Stimulated activated naive CD4-positive, alpha-beta T cell treated with Interleukin-2 at 50 U/mL for 16 hours (primary cell): ENCODE results near the gene CEP170.
"Not testable (repeated sequence)": the region's sequence is repeated elsewhere in the genome, so short reads cannot be mapped to it uniquely, and the experiment has no call there.

ENCODE experiments used
- DNase-seq: peaks from one replicate; lab custom pipeline; 2025; lab: John Stamatoyannopoulos, UW

CEP170 gene

GRCh38 chr1:243233908-243234307 lies 21.2 kb downstream of the CEP170 start:
- DNase-seq: no peak

GRCh38 chr1:243230914-243231313 lies 24.2 kb downstream of the CEP170 start:
- no peak for DNase-seq

GRCh38 chr1:243229526-243229925 lies 25.6 kb downstream of the CEP170 start:
- no peak for DNase-seq

- DNase-seq: no peak
These were observed 27.5 kb downstream of the CEP170 start for GRCh38 chr1:243227622-243228021.

DNA sequence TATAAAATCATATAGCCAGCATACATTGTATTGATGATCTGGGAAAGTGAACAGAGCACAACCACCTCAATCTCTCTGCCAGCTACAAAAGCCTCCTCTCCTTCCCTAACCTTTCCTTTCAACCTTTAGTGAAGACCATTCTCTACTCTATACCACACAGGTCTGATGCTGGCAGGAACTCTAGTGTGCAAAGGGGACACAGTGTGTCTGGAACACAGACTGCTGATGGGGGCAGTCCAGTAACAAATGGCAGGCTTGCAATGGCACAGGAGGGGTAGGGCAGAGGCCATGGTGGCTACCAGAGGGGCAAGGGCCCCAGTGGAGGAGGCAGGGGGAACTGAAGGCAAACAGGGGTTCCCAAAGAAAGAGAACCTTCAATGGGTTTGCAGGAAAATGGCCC lies 37.0 kb downstream of the CEP170 start:
- no peak for DNase-seq

- DNase-seq: no peak
These were observed 37.7 kb downstream of the CEP170 start for GRCh38 chr1:243217349-243217748.

DNA sequence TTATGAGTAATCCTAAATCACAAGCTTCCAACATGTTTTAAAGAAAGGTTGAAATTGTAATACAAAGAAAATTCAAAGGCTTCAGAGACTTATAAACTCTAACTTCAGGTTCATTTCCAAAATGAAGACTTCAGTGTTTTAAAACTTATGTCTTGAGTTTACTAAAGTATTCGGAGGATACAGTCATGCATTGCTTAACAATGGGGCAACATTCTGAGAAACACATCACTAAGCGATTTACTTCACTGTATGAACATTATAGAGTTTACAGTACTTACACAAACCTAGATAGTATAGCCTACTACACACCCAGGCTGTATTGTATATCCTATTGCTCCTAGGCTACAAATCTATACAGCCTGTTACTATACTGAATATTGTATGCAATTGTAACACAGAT lies 38.3 kb downstream of the CEP170 start:
- DNase-seq: no peak

DNA sequence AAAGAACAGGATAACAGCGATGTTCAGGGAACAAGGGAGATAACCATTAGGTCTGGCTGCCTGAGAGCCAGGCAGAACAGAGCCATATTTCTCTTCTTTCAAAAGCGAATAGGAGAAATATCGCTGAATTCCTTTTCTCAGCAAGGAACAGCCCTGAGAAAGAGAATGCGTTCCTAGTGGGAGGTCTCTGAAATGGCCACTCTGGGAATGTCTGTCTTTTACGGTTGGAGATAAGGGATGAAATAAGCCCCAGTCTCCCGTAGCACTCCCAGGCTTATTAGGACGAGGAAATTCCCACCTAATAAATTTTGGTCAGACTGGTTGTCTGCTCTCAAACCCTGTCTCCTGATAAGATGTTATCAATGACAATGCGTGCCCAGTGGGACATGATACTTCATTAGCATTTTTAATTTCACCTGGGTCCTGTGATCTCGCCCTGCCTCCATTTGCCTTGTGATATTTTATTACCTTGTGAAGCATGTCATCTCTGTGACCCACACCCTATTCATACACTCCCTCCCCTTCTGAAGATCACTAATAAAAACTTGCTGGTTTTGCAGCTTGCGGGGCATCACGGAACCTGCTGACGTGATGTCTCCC lies 39.7 kb downstream of the CEP170 start:
- DNase-seq: not testable (repeated sequence)

- no peak for DNase-seq
These were observed 41.9 kb downstream of the CEP170 start for GRCh38 chr1:243213045-243213787.

GRCh38 chr1:243211984-243212383 lies 43.1 kb downstream of the CEP170 start:
- not testable (repeated sequence) for DNase-seq

DNA sequence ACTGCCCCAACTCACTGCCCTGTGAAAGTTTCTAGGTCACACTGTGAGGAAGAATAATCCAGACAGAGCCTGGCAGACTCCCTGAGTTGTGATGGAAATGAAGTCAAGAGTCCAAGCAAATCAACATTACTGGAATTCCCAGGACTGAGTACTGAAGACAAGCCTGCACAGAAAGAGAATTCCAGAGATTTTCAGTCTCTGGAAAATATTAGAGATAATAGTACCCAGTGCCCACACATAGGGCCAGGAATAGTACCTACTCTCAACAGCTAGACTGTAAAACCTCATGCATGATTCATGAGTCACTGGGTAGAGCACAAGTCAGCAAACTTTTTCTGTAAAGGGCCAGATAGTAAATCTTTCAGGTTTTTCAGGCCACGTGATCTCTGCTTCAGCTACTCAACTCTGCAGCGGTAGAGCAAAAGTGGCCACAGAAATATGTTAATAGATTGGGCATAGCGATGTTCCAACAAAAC lies 50.0 kb downstream of the CEP170 start:
- DNase-seq: not testable (repeated sequence)

- not testable (repeated sequence) for DNase-seq
These were observed 50.7 kb downstream of the CEP170 start for GRCh38 chr1:243204336-243204735.

DNA sequence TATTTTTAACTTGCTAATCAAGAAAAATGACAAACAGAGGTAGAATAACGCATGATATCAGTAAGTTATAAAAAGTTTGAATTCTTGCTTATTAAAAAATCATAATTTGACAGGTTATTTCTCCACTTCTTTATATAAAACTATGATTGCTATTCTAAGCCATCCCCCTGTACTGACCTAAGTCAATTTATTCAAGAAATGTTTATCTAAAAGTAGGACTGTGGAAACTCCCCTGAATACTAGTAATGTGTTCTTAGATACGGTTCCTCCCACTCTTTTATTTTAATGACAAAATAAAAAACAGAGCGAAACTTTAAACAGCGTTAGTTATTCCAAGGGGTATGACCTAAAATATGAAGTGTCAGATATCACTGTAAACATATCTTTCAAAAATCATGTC lies 51.9 kb downstream of the CEP170 start:
- DNase-seq: not testable (repeated sequence)

DNA sequence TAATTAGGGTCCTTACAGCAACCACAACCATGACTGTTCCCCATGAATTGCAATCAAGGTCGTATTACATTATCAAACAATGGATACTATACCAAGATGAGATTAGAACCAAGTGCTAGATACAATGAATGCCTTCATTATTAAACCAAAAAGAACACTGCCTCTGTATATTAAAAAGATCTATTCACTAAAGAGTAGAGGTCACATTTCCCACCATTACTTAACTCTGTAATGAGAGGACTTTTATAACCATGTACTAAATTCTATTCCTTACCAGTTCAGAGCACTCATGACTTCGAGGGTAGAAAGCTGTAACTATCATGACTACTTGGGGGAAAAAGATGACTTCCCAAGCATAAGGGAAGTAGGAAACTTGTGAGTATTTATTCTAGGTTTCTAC lies 53.8 kb downstream of the CEP170 start:
- not testable (repeated sequence) for DNase-seq

DNA sequence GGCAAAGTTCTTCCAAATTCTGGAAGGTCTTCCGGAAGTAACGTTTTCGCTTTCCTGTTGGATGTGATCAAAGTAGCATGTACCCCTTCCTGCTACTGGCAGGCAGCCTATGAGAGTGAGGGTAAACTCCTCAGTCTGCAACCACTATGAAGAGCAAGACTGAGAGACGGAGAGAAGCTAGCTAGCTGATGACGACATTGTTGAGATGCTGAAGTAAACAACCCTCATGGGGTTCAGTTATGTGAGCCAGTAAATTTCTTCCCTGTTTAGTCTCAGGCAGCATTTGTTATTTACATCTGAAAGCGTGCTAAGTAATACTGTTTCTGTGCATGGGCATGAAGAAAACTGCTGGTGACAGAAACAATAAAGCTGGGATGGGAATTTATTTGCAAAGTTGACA lies 57.6 kb downstream of the CEP170 start:
- not testable (repeated sequence) for DNase-seq

DNA sequence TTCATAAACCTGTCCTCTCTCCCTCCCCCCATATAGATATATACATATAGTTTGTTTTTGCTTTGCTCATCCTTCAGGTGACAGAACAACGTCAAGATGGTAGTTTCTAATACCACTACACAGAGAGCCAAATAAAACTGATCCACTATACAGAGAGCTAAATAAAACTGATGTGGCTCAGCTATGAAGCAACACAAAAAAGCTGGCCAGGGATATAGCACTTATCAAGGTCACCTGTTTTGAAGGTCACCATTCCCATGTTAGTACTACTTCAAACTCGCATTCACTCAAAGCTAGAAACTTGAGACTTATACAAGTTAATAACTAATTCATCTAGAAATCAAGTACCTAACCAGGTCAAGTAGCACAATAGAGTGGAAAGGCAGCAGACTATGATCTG lies 61.8 kb downstream of the CEP170 start:
- DNase-seq: not testable (repeated sequence)

GRCh38 chr1:243186201-243186995 lies 68.7 kb downstream of the CEP170 start:
- not testable (repeated sequence) for DNase-seq

DNA sequence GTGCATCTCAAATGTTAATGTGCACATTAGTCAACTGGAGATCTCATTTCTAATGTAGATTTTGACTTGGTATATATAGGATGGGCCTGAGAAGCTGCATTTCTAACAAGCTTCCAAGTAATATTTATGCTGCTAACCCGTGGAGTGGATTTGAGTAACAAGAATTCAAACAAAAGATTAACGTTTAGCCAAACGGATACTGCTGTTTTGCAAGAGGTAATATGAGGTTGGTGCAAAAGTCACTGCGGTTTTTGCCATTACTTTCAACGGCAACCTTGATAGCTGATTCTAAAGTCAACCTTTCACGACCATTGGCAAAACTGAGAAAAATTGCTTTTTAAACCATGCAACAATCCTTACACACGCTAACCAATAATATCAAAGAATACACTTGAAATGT lies 70.3 kb downstream of the CEP170 start:
- not testable (repeated sequence) for DNase-seq

DNA sequence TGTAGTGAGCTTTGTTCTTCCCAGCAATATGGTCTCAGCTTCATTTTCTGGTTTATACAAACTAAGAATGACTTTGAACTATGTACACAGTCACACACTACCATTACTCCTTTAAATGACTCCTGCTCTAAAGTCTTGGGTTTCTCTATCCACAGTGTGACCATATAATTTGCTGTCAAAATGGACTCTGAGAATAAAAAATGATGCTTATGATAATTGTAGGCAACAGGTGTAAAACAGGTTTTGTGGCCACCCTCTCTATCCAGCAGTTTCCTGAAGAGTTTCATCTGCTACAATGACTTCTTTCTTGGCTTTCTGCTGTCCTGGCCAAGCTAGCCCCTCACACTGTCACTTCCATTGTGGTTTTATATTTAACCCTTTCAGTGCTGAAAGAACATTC lies 71.4 kb downstream of the CEP170 start:
- DNase-seq: not testable (repeated sequence)

GRCh38 chr1:243183176-243183575 lies 71.9 kb downstream of the CEP170 start:
- not testable (repeated sequence) for DNase-seq

- DNase-seq: no peak
These were observed 75.4 kb downstream of the CEP170 start for GRCh38 chr1:243179720-243180119.

GRCh38 chr1:243177792-243178191 lies 77.3 kb downstream of the CEP170 start:
- not testable (repeated sequence) for DNase-seq
